Uterus (tissue), 4 donors: Measurements from ENCODE around the gene AGPAT2. TPM values are rescaled to one million over a fixed set of nuclear protein-coding genes. Genes with fewer than 3 reads are reported as not detected.

Experiments used
- DNase-seq, 2 donors: peaks; one replicate each; pipeline ENCODE4 v3.0.0-alpha.2; 2019 to 2020
- H3K27ac ChIP-seq, 2 donors: fragments of 200-600 bp; sonication (generic); 1 replicate in 1 of 2; 2 replicates in 1 of 2; pipeline ENCODE4 v1.5.1; 2016 to 2018
- H3K27me3 ChIP-seq, 2 donors: fragments of 200-600 bp; sonication (generic); one replicate each; pipeline ENCODE4 v1.5.1; 2018 to 2019; ENCODE audit warnings: control low read depth in 1 of 2
- H3K36me3 ChIP-seq, 2 donors: fragments of 200-600 bp; sonication (generic); one replicate each; pipeline ENCODE4 v1.5.1; 2019; ENCODE audit warnings: control low read depth in 1 of 2
- H3K4me1 ChIP-seq, 2 donors: fragments of 200-600 bp; sonication (generic); one replicate each; pipeline ENCODE4 v1.5.1; 2018 to 2019; ENCODE audit warnings: control low read depth in 1 of 2
- H3K4me3 ChIP-seq, 2 donors: fragments of 200-600 bp; sonication (generic); 1 replicate in 1 of 2; 2 replicates in 1 of 2; pipeline ENCODE4 v1.5.1; 2018 to 2019; ENCODE audit warnings: mild to moderate bottlenecking in 1 of 2
- H3K9me3 ChIP-seq, 2 donors: fragments of 200-600 bp; sonication (generic); one replicate each; pipeline ENCODE4 v1.5.1; 2019; ENCODE audit warnings: control low read depth in 1 of 2
- CTCF ChIP-seq, 4 experiments: fragments of 200-600 bp in 2 of 4; fragments of 450-650 bp in 2 of 4; sonication (generic) in 2 of 4; IDR thresholded peaks; one replicate each; pipeline ENCODE4 v1.5.1; 2016 to 2019; ENCODE audit warnings: antibody characterized with exemption in 4 of 4, mild to moderate bottlenecking in 2 of 4, moderate library complexity in 1 of 4
- POLR2A ChIP-seq, 2 donors: fragments of 450-650 bp; IDR thresholded peaks; one replicate each; pipeline ENCODE4 v1.6.1; 2016; ENCODE audit warnings: antibody characterized with exemption in 2 of 2, mild to moderate bottlenecking in 1 of 2, moderate library complexity in 1 of 2
- intact Hi-C: fragments of 100-400 bp; cut with DNase I; formaldehyde crosslinking; loops from one replicate; pipeline ENCODE4 v1.15.1; 2023; ENCODE audit warnings: low total_unique reads
- total RNA-seq, 4 donors: library from RNA; depleted of rRNA in 3 of 4; stranded (reverse); fragments of >200 nt in 3 of 4; gene quantifications; one replicate each; pipeline versions ENCODE4 v1.1.0 to v1.2.4, GENCODE V29; 2014 to 2023
- donor health status: DM: yes; HTN: yes; CAD: no.

AGPAT2 gene
- total RNA-seq, 4 donors from 2014 or later: 22.7 to 45.1 (median 38.6) TPM

- intact Hi-C loops: no loop called here
- no peak for DNase-seq
- Histone ChIP-seq H3K9me3 (no peaks in the 10 kb centered on the region), H3K36me3 (no peaks in the 10 kb centered on the region), H3K4me1 (no peaks in the 10 kb centered on the region), H3K4me3 (no peak overlapping the region), H3K27ac (no peak overlapping the region), H3K27me3 (no peaks in the 10 kb centered on the region)
- TF ChIP-seq POLR2A (IDR thresholded peaks at IDR 0.05): no peak
- no peak for TF ChIP-seq CTCF (IDR thresholded peaks at IDR 0.05)
Observed at GRCh38 chr9:136695955-136696354, 8.7 kb upstream of the AGPAT2 start.

GRCh38 chr9:136695435-136695895, 8.2 kb upstream of the AGPAT2 start:
- DNase-seq: no peak
- Histone ChIP-seq H3K27me3 (no peaks in the 10 kb centered on the region), H3K36me3 (no peaks in the 10 kb centered on the region), H3K27ac (no peak overlapping the region), H3K4me1 (no peaks in the 10 kb centered on the region), H3K9me3 (no peaks in the 10 kb centered on the region), H3K4me3 (no peak overlapping the region)
- intact Hi-C loops: no loop called here
- TF ChIP-seq POLR2A (IDR thresholded peaks at IDR 0.05) (no peak), CTCF (IDR thresholded peaks at IDR 0.05) (no peak)

DNA sequence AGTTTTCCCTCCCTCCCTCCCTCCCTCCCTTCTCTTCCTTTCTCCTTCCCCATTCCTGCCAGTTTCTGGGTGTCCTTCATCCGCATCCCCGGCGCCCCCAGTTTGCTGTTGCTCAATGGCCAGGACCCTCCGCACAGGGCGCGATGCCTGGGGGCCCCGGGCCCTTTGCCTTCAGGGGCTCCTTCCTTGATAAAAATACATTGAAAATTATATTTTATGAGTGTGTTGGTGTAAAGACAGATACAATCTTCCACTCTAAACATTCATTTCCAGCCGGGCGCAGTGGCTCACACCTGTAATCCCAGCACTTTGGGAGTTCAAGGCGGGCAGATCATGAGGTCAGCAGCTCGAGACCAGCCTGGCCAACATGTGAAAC, 7.6 kb upstream of the AGPAT2 start:
- DNase-seq: no peak
- H3K4me3 ChIP-seq: no peak overlapping the region
- no peaks in the 10 kb centered on the region for H3K4me1 ChIP-seq
- intact Hi-C loops: no loop called here
- H3K27ac ChIP-seq: no peak overlapping the region
- TF ChIP-seq CTCF (IDR thresholded peaks at IDR 0.05) (no peak), POLR2A (IDR thresholded peaks at IDR 0.05) (no peak)
- no peaks in the 10 kb centered on the region for H3K27me3 ChIP-seq
- no peaks in the 10 kb centered on the region for H3K36me3 ChIP-seq
- no peaks in the 10 kb centered on the region for H3K9me3 ChIP-seq

DNA sequence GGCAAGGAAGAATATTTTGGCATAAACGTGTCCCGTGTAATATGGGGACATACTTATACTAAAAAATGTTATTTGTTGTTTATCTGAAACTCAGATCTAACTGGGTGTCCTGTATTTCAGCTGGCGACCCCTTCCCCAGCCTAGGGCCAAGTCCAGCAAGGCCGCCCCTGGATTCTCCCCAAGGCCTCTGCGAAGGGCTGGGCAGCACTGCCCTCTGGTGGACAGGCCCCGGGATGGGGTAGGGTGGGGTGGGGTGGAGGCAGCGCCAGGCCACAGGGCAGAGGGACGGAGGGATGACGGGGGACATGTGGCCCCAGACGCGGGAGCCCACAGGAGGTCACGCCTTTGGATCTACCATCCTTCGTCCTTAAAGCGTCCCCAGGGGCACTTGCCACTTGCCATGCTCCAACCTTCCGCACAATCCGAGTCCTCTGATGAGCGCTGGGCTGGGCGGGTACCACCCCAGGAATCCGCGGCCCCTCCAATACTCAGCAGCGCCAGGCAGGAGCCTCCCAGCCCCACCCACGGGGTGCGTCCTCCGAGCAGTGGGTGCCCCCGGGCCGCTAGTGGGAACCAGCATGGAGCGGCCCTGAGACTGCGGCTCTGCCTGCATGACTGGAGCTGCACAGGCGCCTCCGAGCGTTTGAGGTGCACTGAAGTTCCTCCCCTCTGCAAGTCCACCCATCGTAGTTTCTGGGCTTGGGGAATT, 7.1 kb upstream of the AGPAT2 start:
- Histone ChIP-seq H3K4me3 (no peak overlapping the region), H3K36me3 (no peaks in the 10 kb centered on the region), H3K9me3 (no peaks in the 10 kb centered on the region), H3K4me1 (no peaks in the 10 kb centered on the region), H3K27me3 (no peaks in the 10 kb centered on the region), H3K27ac (no peak overlapping the region)
- TF ChIP-seq POLR2A (IDR thresholded peaks at IDR 0.05) (no peak), CTCF (IDR thresholded peaks at IDR 0.05) (peak; percentile 36 to 53 (median 46))
- no peak for DNase-seq
- intact Hi-C loops: no loop called here

DNA sequence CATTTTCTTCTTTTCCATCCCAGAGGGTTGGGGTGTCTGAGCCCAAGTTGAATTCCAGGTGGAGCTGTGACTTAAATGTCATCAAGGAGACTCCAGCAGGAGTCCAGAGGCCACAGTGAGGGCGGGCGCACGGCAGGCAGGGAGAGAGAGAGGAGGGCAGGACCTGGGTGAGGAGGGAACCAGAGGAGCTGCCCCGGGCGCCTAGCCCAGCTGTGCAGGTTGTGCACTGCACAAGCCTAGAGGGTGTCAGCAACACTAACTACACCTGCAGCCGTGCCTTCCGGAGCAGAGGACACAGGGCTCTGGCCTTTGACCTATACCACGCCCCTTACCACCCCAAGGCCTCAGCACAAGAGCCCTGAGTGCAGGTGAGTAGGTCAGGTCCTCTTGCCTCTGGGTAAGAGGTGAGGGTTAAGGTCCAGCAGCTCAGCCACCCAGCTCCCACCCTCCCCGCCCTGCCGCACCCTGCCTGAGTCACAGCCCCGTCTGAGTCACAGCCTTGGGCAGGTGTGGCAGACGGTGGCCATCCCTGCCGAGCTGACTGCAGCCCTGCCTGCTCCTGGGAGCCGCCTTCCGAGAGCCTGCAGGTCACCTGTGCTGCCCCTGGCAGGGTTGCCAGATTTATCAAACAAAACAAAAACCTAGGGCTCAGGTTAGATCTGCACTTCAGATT, 6.4 kb upstream of the AGPAT2 start:
- H3K27ac ChIP-seq: no peak overlapping the region

More for the DNA sequence above, 6.4 kb upstream of the AGPAT2 start:
- Histone ChIP-seq H3K4me3 (no peak overlapping the region), H3K27me3 (no peaks in the 10 kb centered on the region), H3K4me1 (no peaks in the 10 kb centered on the region), H3K36me3 (no peaks in the 10 kb centered on the region), H3K9me3 (no peaks in the 10 kb centered on the region)
- peak in 1 of 2 donors; percentile 19 for DNase-seq
- TF ChIP-seq CTCF (IDR thresholded peaks at IDR 0.05) (no peak), POLR2A (IDR thresholded peaks at IDR 0.05) (no peak)
- intact Hi-C loops: no loop called here
